HepG2 (cell line): Measurements from ENCODE around the gene TTC31. TPM values are rescaled to one million over a fixed set of nuclear protein-coding genes. Genes with fewer than 3 reads are reported as not detected.

ENCODE experiments used
- AHR ChIP-seq: IDR thresholded peaks from 2 replicates; pipeline ENCODE4 v1.6.1; 2018; ENCODE audit warnings: missing genetic modification reagents, missing compliant biosample characterization
- FOXO1 ChIP-seq: sonication (generic); formaldehyde crosslinking; IDR thresholded peaks from 2 replicates; pipeline ENCODE4 v1.4.0; 2020; ENCODE audit warnings: missing genetic modification reagents
- HDAC2 ChIP-seq: sonication (generic); formaldehyde crosslinking; IDR thresholded peaks from 2 replicates; pipeline ENCODE4 v1.4.0; 2020; ENCODE audit warnings: missing genetic modification reagents
- HOXD1 ChIP-seq: sonication (generic); formaldehyde crosslinking; IDR thresholded peaks from 2 replicates; pipeline ENCODE4 v1.5.0; 2020; ENCODE audit warnings: missing genetic modification reagents
- MED1 ChIP-seq: sonication (generic); formaldehyde crosslinking; IDR thresholded peaks from 2 replicates; pipeline ENCODE4 v1.4.0; 2020; ENCODE audit warnings: missing genetic modification reagents
- NFIB ChIP-seq: sonication (generic); formaldehyde crosslinking; IDR thresholded peaks from 2 replicates; pipeline ENCODE4 v1.9.0; 2021; ENCODE audit warnings: missing genetic modification reagents, mild to moderate bottlenecking, borderline replicate concordance
- SMARCE1 ChIP-seq: fragments of 450-650 bp; IDR thresholded peaks from 2 replicates; pipeline ENCODE4 v1.6.1; 2017; ENCODE audit warnings: borderline replicate concordance
- ZFYVE20 ChIP-seq: sonication (generic); formaldehyde crosslinking; IDR thresholded peaks from 2 replicates; pipeline ENCODE4 v1.8.0; 2023; ENCODE audit warnings: low read depth, mild to moderate bottlenecking, moderate library complexity, missing genetic modification reagents, borderline replicate concordance
- ZNF292 ChIP-seq: sonication (generic); formaldehyde crosslinking; IDR thresholded peaks from 2 replicates; pipeline ENCODE4 v1.8.1; 2022; ENCODE audit warnings: mild to moderate bottlenecking, low read depth, missing genetic modification reagents, borderline replicate concordance
- ZNF331 ChIP-seq: sonication (generic); formaldehyde crosslinking; IDR thresholded peaks from 2 replicates; pipeline ENCODE4 v1.4.0; 2020; ENCODE audit warnings: missing genetic modification reagents
- ZNF878 ChIP-seq: sonication (generic); formaldehyde crosslinking; IDR thresholded peaks from 2 replicates; pipeline ENCODE4 v1.8.1; 2023; ENCODE audit warnings: mild to moderate bottlenecking, missing genetic modification reagents, moderate library complexity
- polyA plus RNA-seq, 8 experiments: library from polyadenylated mRNA; depleted of rRNA in 3 of 8; stranded (reverse) in 7 of 8; unstranded in 1 of 8; fragments of >200 nt; fragmentation: Illumina TruSeq in 4 of 8; extraction: Trizol in 4 of 8; gene quantifications; 2 replicates each; pipeline versions ENCODE4 v1.2.1 to v1.2.3, GENCODE V29; 2011 to 2016; ENCODE audit warnings: low read depth in 4 of 8, missing spikeins in 1 of 8, mixed read lengths in 1 of 8; ENCODE audit not compliant: insufficient read depth in 1 of 8
- total RNA-seq, 5 experiments: library from RNA; depleted of rRNA; stranded (reverse); fragments of >200 nt; fragmentation: Illumina TruSeq; extraction: Trizol; gene quantifications; 2 replicates each; pipeline ENCODE4 v1.2.3, GENCODE V29; 2016; ENCODE audit warnings: low read depth in 1 of 5
- TF ChIP-seq, protein P1 (sequence below): sonication (generic); formaldehyde crosslinking; IDR thresholded peaks from 2 replicates; pipeline ENCODE4 v1.4.0; 2020; ENCODE audit warnings: missing genetic modification reagents, borderline replicate concordance
- TF ChIP-seq, protein P2 (sequence below): sonication (generic); formaldehyde crosslinking; conservative IDR thresholded peaks from 2 replicates; pipeline ENCODE4 v1.4.0; 2020; ENCODE audit warnings: missing genetic modification reagents
- TF ChIP-seq, protein P3 (sequence below): sonication (generic); formaldehyde crosslinking; IDR thresholded peaks from 2 replicates; pipeline ENCODE4 v1.5.0; 2020; ENCODE audit warnings: mild to moderate bottlenecking, missing genetic modification reagents, borderline replicate concordance
- TF ChIP-seq, protein P4 (sequence below): sonication (generic); formaldehyde crosslinking; IDR thresholded peaks from 2 replicates; pipeline ENCODE4 v1.8.0; 2022; ENCODE audit warnings: low read depth, missing genetic modification reagents

The TTC31 gene
- total and polyA plus RNA-seq, 2 of the 13 experiments (the other 11 are each of a cell fraction or from before 2014, with no cell fraction given), result 28.3 to 39.5 TPM

DNA sequence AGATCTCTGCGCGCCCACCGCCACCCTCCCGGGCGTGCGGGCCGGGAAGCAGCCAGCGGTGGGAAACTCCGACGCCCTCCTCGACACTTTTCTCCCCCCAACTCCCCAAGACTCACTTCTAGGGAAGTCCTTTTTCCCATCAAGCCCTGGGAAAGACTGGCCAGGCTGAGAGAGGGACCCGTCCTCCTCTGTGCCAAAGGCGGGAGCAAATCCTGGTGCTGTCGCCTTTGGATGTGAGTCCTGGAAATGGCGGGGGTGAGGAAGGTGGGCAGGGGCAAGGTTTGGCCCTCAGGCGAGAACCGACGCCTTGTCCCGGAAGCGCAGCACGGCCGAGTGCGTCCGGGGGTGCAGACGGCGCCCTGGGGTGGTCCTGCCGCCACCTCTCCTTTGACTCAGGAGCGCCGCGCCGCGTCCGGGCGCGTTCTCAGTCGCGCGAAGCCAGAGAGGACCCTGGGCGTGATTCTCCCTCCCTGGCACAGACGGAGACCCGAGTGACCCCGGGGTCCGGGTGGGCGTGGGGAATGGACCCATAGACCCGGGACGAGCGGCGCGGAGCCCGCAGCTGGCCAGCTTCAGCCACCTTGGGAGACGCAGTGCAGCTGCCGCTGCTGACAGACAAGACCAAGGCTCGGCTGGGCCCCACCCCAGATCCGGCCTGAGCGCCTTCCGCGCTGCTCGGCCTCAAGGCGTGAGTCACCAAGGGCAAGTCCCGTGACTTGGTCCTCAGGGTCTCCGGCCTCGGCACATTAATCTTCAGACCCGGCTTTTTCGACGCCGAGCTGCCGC lies 20.0 kb downstream of the TTC31 start (continued):
- TF ChIP-seq, protein P1, sequence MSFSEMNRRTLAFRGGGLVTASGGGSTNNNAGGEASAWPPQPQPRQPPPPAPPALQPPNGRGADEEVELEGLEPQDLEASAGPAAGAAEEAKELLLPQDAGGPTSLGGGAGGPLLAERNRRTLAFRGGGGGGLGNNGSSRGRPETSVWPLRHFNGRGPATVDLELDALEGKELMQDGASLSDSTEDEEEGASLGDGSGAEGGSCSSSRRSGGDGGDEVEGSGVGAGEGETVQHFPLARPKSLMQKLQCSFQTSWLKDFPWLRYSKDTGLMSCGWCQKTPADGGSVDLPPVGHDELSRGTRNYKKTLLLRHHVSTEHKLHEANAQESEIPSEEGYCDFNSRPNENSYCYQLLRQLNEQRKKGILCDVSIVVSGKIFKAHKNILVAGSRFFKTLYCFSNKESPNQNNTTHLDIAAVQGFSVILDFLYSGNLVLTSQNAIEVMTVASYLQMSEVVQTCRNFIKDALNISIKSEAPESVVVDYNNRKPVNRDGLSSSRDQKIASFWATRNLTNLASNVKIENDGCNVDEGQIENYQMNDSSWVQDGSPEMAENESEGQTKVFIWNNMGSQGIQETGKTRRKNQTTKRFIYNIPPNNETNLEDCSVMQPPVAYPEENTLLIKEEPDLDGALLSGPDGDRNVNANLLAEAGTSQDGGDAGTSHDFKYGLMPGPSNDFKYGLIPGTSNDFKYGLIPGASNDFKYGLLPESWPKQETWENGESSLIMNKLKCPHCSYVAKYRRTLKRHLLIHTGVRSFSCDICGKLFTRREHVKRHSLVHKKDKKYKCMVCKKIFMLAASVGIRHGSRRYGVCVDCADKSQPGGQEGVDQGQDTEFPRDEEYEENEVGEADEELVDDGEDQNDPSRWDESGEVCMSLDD (CRISPR knock-in tag), result peak; percentile 89; the same call in 1 of the 2 replicates
- TF ChIP-seq FOXO1 (peak; percentile 41; the same call in 1 of the 2 replicates), MED1 (peak; percentile 48), HOXD1 (peak; percentile 69), ZNF331 (0 out of 2 replicates have a peak, but pooled peaks have one; percentile 39), ZNF878 (CRISPR knock-in tag) (no peak; the same call in 1 of the 2 replicates), AHR (CRISPR knock-in tag) (no peak), ZFYVE20 (no peak), SMARCE1 (no peak), ZNF292 (CRISPR knock-in tag) (peak; percentile 54), HDAC2 (CRISPR knock-in tag) (peak; percentile 8), NFIB (CRISPR knock-in tag) (no peak; the same call in none of the 2 replicates)
- TF ChIP-seq, protein P2, sequence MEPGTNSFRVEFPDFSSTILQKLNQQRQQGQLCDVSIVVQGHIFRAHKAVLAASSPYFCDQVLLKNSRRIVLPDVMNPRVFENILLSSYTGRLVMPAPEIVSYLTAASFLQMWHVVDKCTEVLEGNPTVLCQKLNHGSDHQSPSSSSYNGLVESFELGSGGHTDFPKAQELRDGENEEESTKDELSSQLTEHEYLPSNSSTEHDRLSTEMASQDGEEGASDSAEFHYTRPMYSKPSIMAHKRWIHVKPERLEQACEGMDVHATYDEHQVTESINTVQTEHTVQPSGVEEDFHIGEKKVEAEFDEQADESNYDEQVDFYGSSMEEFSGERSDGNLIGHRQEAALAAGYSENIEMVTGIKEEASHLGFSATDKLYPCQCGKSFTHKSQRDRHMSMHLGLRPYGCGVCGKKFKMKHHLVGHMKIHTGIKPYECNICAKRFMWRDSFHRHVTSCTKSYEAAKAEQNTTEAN (CRISPR knock-in tag), result no peak; the same call in 1 of the 2 replicates
- TF ChIP-seq, protein P3, sequence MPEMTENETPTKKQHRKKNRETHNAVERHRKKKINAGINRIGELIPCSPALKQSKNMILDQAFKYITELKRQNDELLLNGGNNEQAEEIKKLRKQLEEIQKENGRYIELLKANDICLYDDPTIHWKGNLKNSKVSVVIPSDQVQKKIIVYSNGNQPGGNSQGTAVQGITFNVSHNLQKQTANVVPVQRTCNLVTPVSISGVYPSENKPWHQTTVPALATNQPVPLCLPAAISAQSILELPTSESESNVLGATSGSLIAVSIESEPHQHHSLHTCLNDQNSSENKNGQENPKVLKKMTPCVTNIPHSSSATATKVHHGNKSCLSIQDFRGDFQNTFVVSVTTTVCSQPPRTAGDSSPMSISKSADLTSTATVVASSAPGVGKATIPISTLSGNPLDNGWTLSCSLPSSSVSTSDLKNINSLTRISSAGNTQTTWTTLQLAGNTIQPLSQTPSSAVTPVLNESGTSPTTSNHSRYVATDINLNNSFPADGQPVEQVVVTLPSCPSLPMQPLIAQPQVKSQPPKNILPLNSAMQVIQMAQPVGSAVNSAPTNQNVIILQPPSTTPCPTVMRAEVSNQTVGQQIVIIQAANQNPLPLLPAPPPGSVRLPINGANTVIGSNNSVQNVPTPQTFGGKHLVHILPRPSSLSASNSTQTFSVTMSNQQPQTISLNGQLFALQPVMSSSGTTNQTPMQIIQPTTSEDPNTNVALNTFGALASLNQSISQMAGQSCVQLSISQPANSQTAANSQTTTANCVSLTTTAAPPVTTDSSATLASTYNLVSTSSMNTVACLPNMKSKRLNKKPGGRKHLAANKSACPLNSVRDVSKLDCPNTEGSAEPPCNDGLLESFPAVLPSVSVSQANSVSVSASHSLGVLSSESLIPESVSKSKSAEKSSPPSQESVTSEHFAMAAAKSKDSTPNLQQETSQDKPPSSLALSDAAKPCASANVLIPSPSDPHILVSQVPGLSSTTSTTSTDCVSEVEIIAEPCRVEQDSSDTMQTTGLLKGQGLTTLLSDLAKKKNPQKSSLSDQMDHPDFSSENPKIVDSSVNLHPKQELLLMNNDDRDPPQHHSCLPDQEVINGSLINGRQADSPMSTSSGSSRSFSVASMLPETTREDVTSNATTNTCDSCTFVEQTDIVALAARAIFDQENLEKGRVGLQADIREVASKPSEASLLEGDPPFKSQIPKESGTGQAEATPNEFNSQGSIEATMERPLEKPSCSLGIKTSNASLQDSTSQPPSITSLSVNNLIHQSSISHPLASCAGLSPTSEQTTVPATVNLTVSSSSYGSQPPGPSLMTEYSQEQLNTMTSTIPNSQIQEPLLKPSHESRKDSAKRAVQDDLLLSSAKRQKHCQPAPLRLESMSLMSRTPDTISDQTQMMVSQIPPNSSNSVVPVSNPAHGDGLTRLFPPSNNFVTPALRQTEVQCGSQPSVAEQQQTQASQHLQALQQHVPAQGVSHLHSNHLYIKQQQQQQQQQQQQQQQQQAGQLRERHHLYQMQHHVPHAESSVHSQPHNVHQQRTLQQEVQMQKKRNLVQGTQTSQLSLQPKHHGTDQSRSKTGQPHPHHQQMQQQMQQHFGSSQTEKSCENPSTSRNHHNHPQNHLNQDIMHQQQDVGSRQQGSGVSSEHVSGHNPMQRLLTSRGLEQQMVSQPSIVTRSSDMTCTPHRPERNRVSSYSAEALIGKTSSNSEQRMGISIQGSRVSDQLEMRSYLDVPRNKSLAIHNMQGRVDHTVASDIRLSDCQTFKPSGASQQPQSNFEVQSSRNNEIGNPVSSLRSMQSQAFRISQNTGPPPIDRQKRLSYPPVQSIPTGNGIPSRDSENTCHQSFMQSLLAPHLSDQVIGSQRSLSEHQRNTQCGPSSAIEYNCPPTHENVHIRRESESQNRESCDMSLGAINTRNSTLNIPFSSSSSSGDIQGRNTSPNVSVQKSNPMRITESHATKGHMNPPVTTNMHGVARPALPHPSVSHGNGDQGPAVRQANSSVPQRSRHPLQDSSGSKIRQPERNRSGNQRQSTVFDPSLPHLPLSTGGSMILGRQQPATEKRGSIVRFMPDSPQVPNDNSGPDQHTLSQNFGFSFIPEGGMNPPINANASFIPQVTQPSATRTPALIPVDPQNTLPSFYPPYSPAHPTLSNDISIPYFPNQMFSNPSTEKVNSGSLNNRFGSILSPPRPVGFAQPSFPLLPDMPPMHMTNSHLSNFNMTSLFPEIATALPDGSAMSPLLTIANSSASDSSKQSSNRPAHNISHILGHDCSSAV (CRISPR knock-in tag), result peak; percentile 7; the same call in 1 of the 2 replicates
- TF ChIP-seq, protein P4, sequence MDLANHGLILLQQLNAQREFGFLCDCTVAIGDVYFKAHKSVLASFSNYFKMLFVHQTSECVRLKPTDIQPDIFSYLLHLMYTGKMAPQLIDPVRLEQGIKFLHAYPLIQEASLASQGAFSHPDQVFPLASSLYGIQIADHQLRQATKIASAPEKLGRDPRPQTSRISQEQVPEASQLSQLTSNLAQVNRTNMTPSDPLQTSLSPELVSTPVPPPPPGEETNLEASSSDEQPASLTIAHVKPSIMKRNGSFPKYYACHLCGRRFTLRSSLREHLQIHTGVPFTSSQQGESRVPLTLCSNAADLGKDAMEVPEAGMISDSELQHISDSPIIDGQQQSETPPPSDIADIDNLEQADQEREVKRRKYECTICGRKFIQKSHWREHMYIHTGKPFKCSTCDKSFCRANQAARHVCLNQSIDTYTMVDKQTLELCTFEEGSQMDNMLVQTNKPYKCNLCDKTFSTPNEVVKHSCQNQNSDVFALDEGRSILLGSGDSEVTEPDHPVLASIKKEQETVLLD (CRISPR knock-in tag), result no peak
